Measurements from ENCODE around the gene VAV2. TPM values are rescaled to one million over a fixed set of nuclear protein-coding genes. Genes with fewer than 3 reads are reported as not detected.

VAV2 gene
- total and polyA plus RNA-seq, 11 donors, result 3.3 to 9.9 (median 5.3) TPM

DNA sequence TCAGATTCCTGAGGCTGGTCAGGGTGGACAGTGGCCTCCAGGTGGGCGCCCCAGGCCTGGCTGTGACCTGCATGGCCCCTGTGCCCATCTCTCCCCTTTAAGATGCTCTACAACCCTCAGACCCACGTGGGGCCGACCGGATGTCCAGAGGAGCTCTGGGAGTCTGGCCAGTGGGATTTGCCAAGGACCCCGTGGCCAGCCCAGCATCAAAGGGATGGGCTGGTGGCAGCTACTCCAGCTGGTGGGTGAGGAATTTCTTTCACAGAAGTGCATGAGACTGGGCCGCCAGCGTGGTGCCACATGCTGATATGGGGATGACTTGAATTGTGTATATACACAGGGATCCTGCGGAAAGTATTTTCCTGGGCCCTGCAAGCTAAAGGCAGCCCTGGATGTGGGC, 159.2 kb downstream of the VAV2 start:
- no peaks in the 10 kb centered on the region for H3K27me3 ChIP-seq
- no peak overlapping the region for H3K4me3 ChIP-seq
- 85 to 91% (median 89%) methylated on average over 6 to 8 of the region's 8 CpGs for WGBS, 4 donors
- H3K36me3 ChIP-seq, result peaks cover 0 to 3% (median 0%) of the 10 kb centered on the region in 9 donors
- H3K9me3 ChIP-seq, result no peaks in the 10 kb centered on the region
- DNase-seq (peak in 2 of 5 donors; percentile 22 to 33), ATAC-seq (no peak)
- H3K27ac ChIP-seq, result no peak overlapping the region
- intact Hi-C loops (cut with DNase I), result no loop called here
- peaks cover 0 to 10% (median 2%) of the 10 kb centered on the region in 12 donors for H3K4me1 ChIP-seq
- TF ChIP-seq CTCF (IDR thresholded peaks at IDR 0.05) (no peak), POLR2A (IDR thresholded peaks at IDR 0.05) (no peak)

GRCh38 chr9:133830711-133831110, 161.4 kb downstream of the VAV2 start:
- Histone ChIP-seq H3K36me3 (peaks cover 0 to 3% (median 0%) of the 10 kb centered on the region in 9 donors), H3K9me3 (no peaks in the 10 kb centered on the region), H3K27ac (no peak overlapping the region), H3K4me3 (no peak overlapping the region), H3K27me3 (no peaks in the 10 kb centered on the region), H3K4me1 (peaks cover 0 to 15% (median 5%) of the 10 kb centered on the region in 12 donors)
- DNase-seq (no peak), ATAC-seq (no peak)
- intact Hi-C loops (cut with DNase I), result no loop called here
- no peak for TF ChIP-seq CTCF (IDR thresholded peaks at IDR 0.05)
- no peak for TF ChIP-seq POLR2A (IDR thresholded peaks at IDR 0.05)
- 93 to 99% (median 95%) methylated on average over 3 of the region's 3 CpGs for WGBS, 4 donors

DNA sequence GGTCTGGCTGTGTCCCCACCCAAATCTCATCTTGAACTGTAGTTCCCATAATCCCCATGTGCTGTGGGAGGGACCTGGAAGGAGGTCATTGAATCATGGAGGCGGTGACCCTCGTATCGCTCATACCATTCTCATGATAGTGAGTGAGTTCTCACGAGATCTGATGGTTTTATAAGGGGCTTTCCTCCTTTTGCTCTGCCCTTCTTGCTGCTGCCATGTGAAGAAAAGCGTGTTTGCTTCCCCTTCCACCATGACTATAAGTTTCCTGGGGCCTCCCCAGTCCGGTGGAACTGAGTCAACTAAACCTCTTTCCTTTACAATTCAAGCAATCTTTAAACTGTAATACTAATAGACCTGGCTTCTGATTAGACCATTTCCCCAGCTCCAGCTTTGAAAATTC, 161.8 kb downstream of the VAV2 start:
- Histone ChIP-seq H3K36me3 (peaks cover 0 to 3% (median 0%) of the 10 kb centered on the region in 9 donors), H3K4me3 (no peak overlapping the region), H3K9me3 (no peaks in the 10 kb centered on the region), H3K27ac (no peak overlapping the region), H3K27me3 (no peaks in the 10 kb centered on the region), H3K4me1 (peaks cover 0 to 11% (median 5%) of the 10 kb centered on the region in 12 donors)
- intact Hi-C loops (cut with DNase I), result no loop called here
- ATAC-seq, result no peak
- no peak for DNase-seq
- 90 to 96% (median 92%) methylated on average over 6 of the region's 6 CpGs for WGBS, 4 donors
- TF ChIP-seq CTCF (IDR thresholded peaks at IDR 0.05), result no peak
- no peak for TF ChIP-seq POLR2A (IDR thresholded peaks at IDR 0.05)

DNA sequence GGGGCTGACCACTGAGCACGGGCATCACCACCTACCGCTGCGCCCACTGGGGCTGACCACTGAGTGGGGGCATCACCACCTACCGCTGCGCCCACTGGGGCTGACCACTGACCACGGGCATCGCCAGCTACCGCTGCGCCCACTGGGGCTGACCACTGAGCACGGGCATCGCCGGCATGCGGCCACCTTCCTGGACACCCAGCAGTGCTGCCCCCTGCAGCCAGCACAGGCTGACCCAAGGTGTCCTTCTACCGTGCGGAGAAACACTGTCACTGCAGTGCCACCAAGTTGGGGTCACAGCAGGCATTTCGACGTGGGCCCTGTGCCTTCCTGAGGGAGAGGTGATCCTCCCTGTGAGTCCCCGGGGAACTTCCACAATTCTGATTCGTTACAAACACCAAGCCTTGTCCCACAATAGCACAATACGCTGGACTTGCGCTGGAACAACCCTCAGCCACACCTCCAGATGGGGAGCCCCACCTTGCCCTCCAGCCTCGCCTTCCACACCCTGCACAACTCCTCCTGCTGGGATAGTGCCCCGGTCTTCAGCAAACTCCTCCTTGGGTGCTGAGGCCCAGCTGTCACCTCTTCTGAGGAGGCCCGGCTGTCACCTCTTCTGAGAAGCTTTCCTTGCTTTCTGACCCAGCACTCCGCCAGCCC, 163.7 kb downstream of the VAV2 start:
- DNase-seq (peak in 2 of 5 donors; percentile 2 to 47), ATAC-seq (no peak)
- no peak overlapping the region for H3K27ac ChIP-seq
- no peak overlapping the region for H3K4me3 ChIP-seq
- TF ChIP-seq POLR2A (IDR thresholded peaks at IDR 0.05) (no peak), CTCF (IDR thresholded peaks at IDR 0.05) (no peak)
- H3K4me1 ChIP-seq, result peaks cover 0 to 7% (median 3%) of the 10 kb centered on the region in 12 donors
- H3K27me3 ChIP-seq, result no peaks in the 10 kb centered on the region
- WGBS, 4 donors, result 93 to 99% (median 95%) methylated on average over 13 to 20 of the region's 25 CpGs
- intact Hi-C loops (cut with DNase I), result no loop called here
- no peaks in the 10 kb centered on the region for H3K9me3 ChIP-seq
- peaks cover 0 to 1% (median 0%) of the 10 kb centered on the region in 9 donors for H3K36me3 ChIP-seq

Data from heart left ventricle (tissue), 16 donors.